IMR-90 (cell line): Measurements from ENCODE around the gene DPP6. TPM values are rescaled to one million over a fixed set of nuclear protein-coding genes. Genes with fewer than 3 reads are reported as not detected.

Source experiments
- ATAC-seq: fragments of 200-7000 bp; cut with Tn5 transposase; 2 replicates; pipeline ENCODE4 v1.9.1; 2020; ENCODE audit warnings: low read depth, mild to moderate bottlenecking, moderate library complexity
- BruUV-seq: library from RNA; stranded (reverse); fragments of 400-500 nt; replicated peaks from 2 replicates; lab custom pipeline; 2021; lab: Mats Ljungman, UMichigan
- CTCF ChIA-PET: fragments of 300-600 bp; formaldehyde crosslinking; extraction: SDS; loops from one replicate; lab custom pipeline; 2021; ENCODE audit warnings: antibody characterized with exemption; lab: Yijun Ruan, JAX
- POLR2A ChIA-PET: fragments of 300-600 bp; sonication (Branson Sonifier 250); formaldehyde crosslinking; loops from one replicate; lab custom pipeline; 2022; ENCODE audit warnings: antibody characterized with exemption; ENCODE audit not compliant: unreplicated experiment; lab: Charles Lee
- DNase-seq: peaks from one replicate; pipeline ENCODE4 v3.0.0; 2013
- H2AFZ ChIP-seq: replicated peaks from 2 replicates; pipeline ENCODE3; 2013; ENCODE audit warnings: low read length, mild to moderate bottlenecking; ENCODE audit not compliant: poor library complexity
- H2AK5ac ChIP-seq: 2 replicates; pipeline ENCODE4 v1.6.1; 2013; ENCODE audit warnings: low read depth, low read length, inconsistent platforms
- H2AK9ac ChIP-seq: replicated peaks from 2 replicates; pipeline ENCODE3; 2013; ENCODE audit warnings: mild to moderate bottlenecking, low read depth, low read length, moderate library complexity; ENCODE audit not compliant: poor library complexity
- H2BK120ac ChIP-seq: 2 replicates; pipeline ENCODE4 v1.6.1; 2013; ENCODE audit warnings: low read depth, low read length, inconsistent platforms
- H2BK15ac ChIP-seq: 3 replicates; pipeline ENCODE4 v1.6.1; 2013; ENCODE audit warnings: low read depth, low read length, inconsistent platforms
- H2BK20ac ChIP-seq: 2 replicates; pipeline ENCODE4 v1.6.1; 2013; ENCODE audit warnings: low read depth, mild to moderate bottlenecking, inconsistent platforms, low read length, moderate library complexity
- H2BK5ac ChIP-seq: 2 replicates; pipeline ENCODE4 v1.6.1; 2013; ENCODE audit warnings: mild to moderate bottlenecking, low read depth, low read length, inconsistent platforms; ENCODE audit not compliant: poor library complexity, severe bottlenecking
- H3K14ac ChIP-seq: replicated peaks from 2 replicates; pipeline ENCODE4 v1.6.1; 2013; ENCODE audit warnings: low read depth, low read length, inconsistent platforms
- H3K18ac ChIP-seq: 2 replicates; pipeline ENCODE4 v1.6.1; 2013; ENCODE audit warnings: low read depth, low read length, control low read depth
- H3K23ac ChIP-seq: 2 replicates; pipeline ENCODE4 v1.6.1; 2013; ENCODE audit warnings: low read depth, low read length, inconsistent platforms
- H3K27ac ChIP-seq: 2 replicates; pipeline ENCODE4 v1.5.1; 2013; ENCODE audit warnings: mild to moderate bottlenecking, control low read depth, low read length; ENCODE audit not compliant: insufficient read depth
- H3K27me3 ChIP-seq: 2 replicates; pipeline ENCODE4 v1.6.1; 2013; ENCODE audit warnings: low read length; ENCODE audit not compliant: control insufficient read depth, insufficient read depth
- H3K36me3 ChIP-seq: 2 replicates; pipeline ENCODE4 v1.6.1; 2013; ENCODE audit warnings: low read length, mixed read lengths; ENCODE audit not compliant: control insufficient read depth, insufficient read depth
- H3K4ac ChIP-seq: 2 replicates; pipeline ENCODE4 v1.6.1; 2013; ENCODE audit warnings: low read depth, low read length, inconsistent platforms
- H3K4me1 ChIP-seq: 2 replicates; pipeline ENCODE4 v1.6.1; 2013; ENCODE audit warnings: low read length, mixed read lengths; ENCODE audit not compliant: control insufficient read depth, insufficient read depth
- H3K4me2 ChIP-seq: 2 replicates; pipeline ENCODE4 v1.6.1; 2013; ENCODE audit warnings: low read depth, mild to moderate bottlenecking, control low read depth, low read length, moderate library complexity
- H3K4me3 ChIP-seq: 2 replicates; pipeline ENCODE4 v1.5.1; 2013; ENCODE audit warnings: low read depth, mild to moderate bottlenecking, control low read depth, low read length, moderate library complexity; ENCODE audit not compliant: insufficient read depth
- H3K56ac ChIP-seq: 2 replicates; pipeline ENCODE4 v1.6.1; 2013; ENCODE audit warnings: low read length, inconsistent platforms; ENCODE audit not compliant: insufficient read depth; ENCODE audit errors: extremely low read depth
- H3K79me1 ChIP-seq, 2 experiments: 2 replicates each; pipeline ENCODE4 v1.6.1; 2013; ENCODE audit warnings: low read length in 2 of 2, inconsistent platforms in 1 of 2, low read depth in 1 of 2
- H3K9ac ChIP-seq: 2 replicates; pipeline ENCODE4 v1.6.1; 2013; ENCODE audit warnings: low read depth, low read length, control low read depth
- H3K9me1 ChIP-seq: 2 replicates; pipeline ENCODE4 v1.6.1; 2013; ENCODE audit warnings: low read length, inconsistent platforms; ENCODE audit not compliant: insufficient read depth
- H3K9me3 ChIP-seq: 2 replicates; pipeline ENCODE4 v1.6.1; 2013; ENCODE audit warnings: low read length; ENCODE audit not compliant: control insufficient read depth, insufficient read depth
- H4K20me1 ChIP-seq: 2 replicates; pipeline ENCODE4 v1.6.1; 2013; ENCODE audit warnings: low read length, inconsistent platforms; ENCODE audit not compliant: insufficient read depth
- H4K5ac ChIP-seq: 2 replicates; pipeline ENCODE4 v1.6.1; 2013; ENCODE audit warnings: mild to moderate bottlenecking, low read depth, low read length, control low read depth
- H4K8ac ChIP-seq, 2 experiments: 2 replicates each; pipeline ENCODE4 v1.6.1; 2013; ENCODE audit warnings: low read depth in 2 of 2, low read length in 2 of 2, control low read depth in 1 of 2, inconsistent platforms in 1 of 2
- H4K91ac ChIP-seq: 2 replicates; pipeline ENCODE4 v1.6.1; 2013; ENCODE audit warnings: low read depth, low read length, inconsistent platforms; ENCODE audit not compliant: insufficient read depth
- BHLHE40 ChIP-seq: fragments of 150-350 bp; IDR thresholded peaks from 2 replicates; pipeline ENCODE4 v1.6.1; 2016; ENCODE audit warnings: mild to moderate bottlenecking, low read depth, low read length
- CEBPB ChIP-seq: IDR thresholded peaks from 2 replicates; pipeline ENCODE4 v1.6.1; 2012; ENCODE audit warnings: low read depth, low read length, improper control_type of control experiment
- CHD1 ChIP-seq: IDR thresholded peaks from 2 replicates; pipeline ENCODE4 v1.6.1; 2012; ENCODE audit warnings: low read depth, low read length, improper control_type of control experiment
- MAZ ChIP-seq: IDR thresholded peaks from 2 replicates; pipeline ENCODE4 v1.6.1; 2012; ENCODE audit warnings: low read depth, mild to moderate bottlenecking, low read length, improper control_type of control experiment, moderate library complexity, borderline replicate concordance
- POLR2A ChIP-seq: IDR thresholded peaks from 2 replicates; pipeline ENCODE4 v1.6.1; 2012; ENCODE audit warnings: mild to moderate bottlenecking, low read depth, low read length
- RAD21 ChIP-seq: IDR thresholded peaks from 2 replicates; pipeline ENCODE4 v1.6.1; 2012; ENCODE audit warnings: low read length, improper control_type of control experiment
- RFX5 ChIP-seq: IDR thresholded peaks from 2 replicates; pipeline ENCODE4 v1.8.0; 2012; ENCODE audit warnings: low read depth, mild to moderate bottlenecking, low read length, moderate library complexity
- SMC3 ChIP-seq: fragments of 150-350 bp; IDR thresholded peaks from 2 replicates; pipeline ENCODE4 v1.6.1; 2016; ENCODE audit warnings: low read depth, mild to moderate bottlenecking, antibody characterized with exemption, low read length, moderate library complexity
- USF2 ChIP-seq: fragments of 150-350 bp; IDR thresholded peaks from 2 replicates; pipeline ENCODE4 v1.6.1; 2017; ENCODE audit warnings: mild to moderate bottlenecking, antibody characterized with exemption, low read length, low read depth
- WGBS, 2 experiments: methylation state at CpG; one replicate each; pipeline versions ENCODE4 v1.1.5 to v1.1.7; 2013; ENCODE audit warnings: missing lambda C conversion rate in 2 of 2; ENCODE audit not compliant: insufficient read length in 1 of 2; ENCODE audit errors: extremely low coverage in 2 of 2; 5-methylcytosine and 5-hydroxymethylcytosine counted together
- dilution Hi-C: fragments of 300-500 bp; cut with HindIII; formaldehyde crosslinking; loops from one replicate; pipeline ENCODE4 v1.14.3; 2018; ENCODE audit warnings: low sequenced_read_pairs; ENCODE audit not compliant: unreplicated experiment
- in situ Hi-C: fragments of 300-500 bp; cut with MboI; formaldehyde crosslinking; loops from 3 replicates; pipeline ENCODE4 v1.14.3; 2019; ENCODE audit warnings: low sequenced_read_pairs, inconsistent platforms, mixed read lengths
- intact Hi-C: fragments of 100-400 bp; cut with micrococcal nuclease; formaldehyde crosslinking; loops from 2 replicates; pipeline ENCODE4 v1.10.0; 2022
- polyA plus RNA-seq, 3 experiments: library from polyadenylated mRNA; depleted of rRNA; stranded (reverse); fragments of >200 nt; gene quantifications; 2 replicates each; pipeline ENCODE4 v1.2.3, GENCODE V29; 2012; ENCODE audit warnings: low replicate concordance in 1 of 3
- total RNA-seq: library from RNA; depleted of rRNA; stranded (reverse); fragments of >200 nt; gene quantifications from 2 replicates; pipeline ENCODE4 v1.2.3, GENCODE V29; 2012
- TF ChIP-seq, protein P1 (sequence below): fragments of 150-350 bp; IDR thresholded peaks from 2 replicates; pipeline ENCODE4 v1.6.1; 2016; ENCODE audit warnings: low read depth, mild to moderate bottlenecking, low read length, moderate library complexity, borderline replicate concordance

Gene DPP6
- total and polyA plus RNA-seq, 2 of the 4 experiments (the other 2 are of a cell fraction) = not detected

GRCh38 chr7:154726368-154726767, 674.2 kb downstream of the DPP6 start:
- Histone ChIP-seq H4K91ac (no peak overlapping the region), H2AFZ (no peak overlapping the region), H4K20me1 (no peaks in the 10 kb centered on the region), H3K4me1 (no peaks in the 10 kb centered on the region), H4K8ac (no peak overlapping the region), H3K36me3 (no peaks in the 10 kb centered on the region), H3K14ac (no peak overlapping the region), H2BK20ac (no peak overlapping the region), H3K56ac (no peak overlapping the region), H3K4me3 (no peak overlapping the region), H2AK9ac (no peak overlapping the region), H3K23ac (no peak overlapping the region), H3K4ac (no peak overlapping the region), H3K79me1 (no peaks in the 10 kb centered on the region), H3K27ac (no peak overlapping the region), H2AK5ac (no peak overlapping the region), H3K4me2 (no peak overlapping the region), H3K18ac (no peak overlapping the region), H3K27me3 (no peaks in the 10 kb centered on the region), H3K9ac (no peak overlapping the region), H2BK15ac (no peak overlapping the region), H2BK5ac (no peak overlapping the region), H4K5ac (no peak overlapping the region), H3K9me1 (no peaks in the 10 kb centered on the region), H3K9me3 (peaks cover 32% of the 10 kb centered on the region), H2BK120ac (no peak overlapping the region)
- in situ Hi-C loops (no loop called here), dilution Hi-C loops (no loop called here), intact Hi-C loops (no loop called here)
- CTCF ChIA-PET = no interaction called here
- no TSS peak for BruUV-seq
- ATAC-seq = no peak
- POLR2A ChIA-PET = no interaction called here
- TF ChIP-seq POLR2A (no peak), BHLHE40 (no peak), CHD1 (no peak), USF2 (no peak), CEBPB (no peak), MAZ (no peak), RAD21 (no peak), SMC3 (no peak), RFX5 (no peak)
- TF ChIP-seq, protein P1, sequence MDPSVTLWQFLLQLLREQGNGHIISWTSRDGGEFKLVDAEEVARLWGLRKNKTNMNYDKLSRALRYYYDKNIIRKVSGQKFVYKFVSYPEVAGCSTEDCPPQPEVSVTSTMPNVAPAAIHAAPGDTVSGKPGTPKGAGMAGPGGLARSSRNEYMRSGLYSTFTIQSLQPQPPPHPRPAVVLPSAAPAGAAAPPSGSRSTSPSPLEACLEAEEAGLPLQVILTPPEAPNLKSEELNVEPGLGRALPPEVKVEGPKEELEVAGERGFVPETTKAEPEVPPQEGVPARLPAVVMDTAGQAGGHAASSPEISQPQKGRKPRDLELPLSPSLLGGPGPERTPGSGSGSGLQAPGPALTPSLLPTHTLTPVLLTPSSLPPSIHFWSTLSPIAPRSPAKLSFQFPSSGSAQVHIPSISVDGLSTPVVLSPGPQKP = no peak
- no peak for DNase-seq
- 50% methylated on average over 1 of the region's 4 CpGs; no CpG with 5 or more reads in 1 of the 2 experiments for WGBS, 2 experiments
